GM18502 (cell line): ENCODE measurements around the gene CD96.
A peak's percentile ranks its signal among the peaks of the same experiment; 100 is the strongest.
"Not testable (repeated sequence)": the region's sequence is repeated elsewhere in the genome, so short reads cannot be mapped to it uniquely, and the experiment has no call there.

Experiments used
- ATAC-seq: cut with Tn5 transposase; IDR thresholded peaks from one replicate; pipeline ENCODE4 v1.9.1; 2021; ENCODE audit warnings: mild to moderate bottlenecking; ENCODE audit not compliant: unreplicated experiment, poor library complexity

CD96 gene

DNA sequence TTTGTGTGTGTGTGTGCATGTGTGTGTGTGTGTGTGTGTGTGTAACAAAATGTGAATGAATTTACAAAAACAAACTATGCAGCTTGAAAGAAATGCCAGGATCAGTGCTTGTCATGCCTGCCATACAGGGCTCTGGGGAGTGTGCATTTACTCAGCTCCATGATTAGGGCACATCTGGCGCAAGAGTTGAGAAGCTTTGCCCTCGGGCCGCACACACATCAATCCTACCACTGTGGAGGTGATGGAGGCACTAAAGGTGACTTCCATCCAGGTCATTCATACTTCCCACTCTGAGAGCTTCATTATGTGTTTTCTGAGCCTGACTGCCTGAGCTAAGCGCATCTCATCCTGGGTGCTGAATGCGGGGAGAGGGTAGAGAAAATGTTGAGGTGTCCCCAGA is 125.2 kb downstream of the CD96 start:
- ATAC-seq, result no peak

DNA sequence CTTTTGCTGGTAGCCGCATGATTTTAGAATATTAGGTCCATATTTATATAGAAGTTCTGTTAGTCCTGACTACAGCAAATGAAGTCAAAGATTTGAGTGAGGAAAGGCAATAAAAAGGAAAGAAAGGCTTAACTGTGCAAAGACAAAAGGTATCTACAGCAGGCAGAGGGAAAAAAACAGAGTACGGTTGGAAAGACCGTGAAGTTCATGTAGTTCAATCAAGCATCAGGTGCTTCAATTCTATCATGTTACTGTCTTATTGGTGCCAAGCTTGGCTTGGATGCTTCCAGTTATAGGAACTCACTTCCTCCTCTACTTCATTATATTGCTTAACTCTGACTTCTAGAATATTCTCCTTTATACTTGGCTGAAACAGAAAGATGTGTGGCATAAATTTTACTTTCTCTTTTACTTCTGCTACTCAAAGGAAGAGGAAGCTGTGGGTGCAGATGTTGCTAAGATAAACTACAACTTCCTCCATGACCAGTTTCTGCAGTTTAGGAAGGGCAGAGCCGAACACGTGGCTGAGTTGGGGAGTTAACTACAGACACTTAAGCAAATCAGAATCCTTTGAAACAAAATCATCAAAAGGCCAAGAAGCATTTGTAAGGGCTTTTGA is 125.7 kb downstream of the CD96 start:
- peak; percentile 98 for ATAC-seq

DNA sequence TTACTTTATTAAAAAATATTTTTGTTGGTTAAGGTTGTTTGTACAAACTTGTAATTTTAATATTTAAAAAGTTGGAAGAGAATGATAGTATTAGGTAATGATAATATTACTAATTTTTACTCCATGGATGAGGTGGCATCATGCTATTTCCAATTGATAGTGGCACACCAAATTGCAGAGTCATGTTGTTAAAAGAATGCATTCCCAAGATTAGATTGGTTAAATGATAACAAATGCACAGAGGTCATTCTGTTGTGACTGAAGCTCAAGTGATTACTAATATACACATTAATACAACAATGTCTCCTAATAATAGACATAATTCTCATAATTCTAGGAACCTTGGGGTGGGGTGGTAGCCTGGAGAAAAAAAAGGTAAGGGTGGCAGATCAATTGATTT is 126.3 kb downstream of the CD96 start:
- ATAC-seq, result no peak

DNA sequence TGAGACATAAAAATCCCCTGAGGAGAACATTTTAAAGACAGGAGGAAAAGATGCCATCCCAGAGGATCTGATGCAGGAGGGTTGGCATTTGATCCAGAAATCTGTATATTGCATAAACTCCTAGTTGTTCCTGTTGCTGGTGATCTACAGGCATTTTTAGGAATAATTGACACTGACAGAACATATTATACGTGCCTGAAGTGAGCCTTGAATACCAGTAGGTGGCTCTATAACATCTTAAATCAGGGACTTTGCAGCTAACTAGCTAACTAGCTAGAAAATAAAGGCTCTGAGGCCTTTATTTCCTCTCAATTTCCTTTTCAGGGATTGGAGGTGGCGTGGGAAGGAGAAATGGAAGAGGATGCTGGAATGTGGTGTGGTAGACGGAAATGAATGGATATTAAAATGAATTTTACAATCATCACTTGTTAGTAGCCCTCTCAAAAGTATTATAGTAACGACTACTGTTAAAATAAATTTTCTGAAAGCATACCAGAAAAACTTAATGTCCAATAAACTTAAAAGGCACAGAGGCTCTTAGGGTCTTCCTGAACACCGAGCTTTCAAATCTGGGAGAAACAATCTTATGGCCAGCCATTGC is 127.0 kb downstream of the CD96 start:
- ATAC-seq, result peak; percentile 53

DNA sequence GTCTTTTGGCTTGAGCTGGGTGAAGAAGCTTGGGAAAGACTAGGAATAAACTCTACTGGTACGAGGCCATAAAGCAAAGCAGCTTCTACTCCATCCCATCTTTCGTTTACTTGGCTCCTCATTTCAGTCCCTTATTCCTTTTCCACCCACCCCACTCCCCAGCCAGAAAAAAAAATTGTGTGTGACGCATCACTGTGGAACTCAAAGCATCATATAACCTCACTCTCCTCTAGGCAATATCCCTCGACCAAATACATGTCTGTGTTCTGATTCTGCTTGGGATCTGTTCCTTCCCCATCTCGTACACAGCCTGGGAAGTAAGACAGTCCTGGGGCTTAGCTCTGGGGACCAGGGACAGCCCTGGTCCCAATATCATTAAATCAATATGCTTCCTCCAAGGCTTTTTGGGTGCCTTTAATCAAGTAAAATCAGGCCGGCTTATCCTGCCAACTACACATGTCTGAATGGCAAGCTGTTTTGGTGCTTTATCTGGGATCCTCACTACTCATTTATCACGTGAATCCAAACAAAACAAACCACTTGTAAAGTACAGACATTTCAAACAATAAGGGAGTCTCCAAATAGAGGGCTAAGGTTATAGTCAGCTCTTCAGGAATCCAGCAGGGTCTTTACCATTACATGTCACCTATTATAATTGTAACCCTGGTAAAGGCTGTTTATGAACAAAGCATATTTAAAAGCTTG is 128.1 kb downstream of the CD96 start:
- no peak for ATAC-seq

DNA sequence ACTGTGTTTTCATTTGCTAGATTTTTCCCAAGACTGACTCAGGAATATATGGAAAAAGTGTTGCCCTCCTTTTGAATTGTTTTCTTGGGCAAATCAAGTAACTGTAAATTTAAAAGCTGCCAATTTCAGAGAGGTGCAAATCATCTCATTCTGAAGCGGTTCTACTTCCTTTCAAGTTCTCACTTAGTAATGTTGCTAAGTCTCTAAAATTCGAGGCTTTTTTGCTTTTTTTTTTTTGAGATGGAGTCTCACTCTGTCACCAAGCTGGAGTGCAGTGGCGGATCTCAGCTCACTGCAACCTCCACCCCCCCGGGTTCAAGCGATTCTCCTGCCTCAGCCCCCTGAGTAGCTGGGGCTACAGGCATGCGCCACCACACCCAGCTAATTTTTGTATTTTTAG is 130.5 kb downstream of the CD96 start:
- ATAC-seq, result not testable (repeated sequence)

DNA sequence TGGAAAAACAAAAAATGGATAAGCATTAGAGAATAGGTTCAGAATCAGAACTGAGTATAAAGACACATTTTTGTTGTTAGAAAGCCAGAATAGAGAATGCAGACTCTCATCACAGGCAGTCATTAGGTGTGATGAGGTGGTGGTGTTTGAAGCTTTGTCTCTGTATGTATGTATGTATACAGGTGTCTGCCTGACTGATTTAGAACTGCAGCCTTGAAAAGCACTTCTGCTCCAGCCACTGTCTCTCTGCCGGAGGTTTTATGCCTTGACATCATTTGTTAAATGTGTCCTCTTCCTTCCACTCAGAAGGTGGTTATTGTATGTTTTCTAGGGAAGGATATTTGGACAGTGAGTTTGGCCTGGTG is 133.8 kb downstream of the CD96 start:
- no peak for ATAC-seq

DNA sequence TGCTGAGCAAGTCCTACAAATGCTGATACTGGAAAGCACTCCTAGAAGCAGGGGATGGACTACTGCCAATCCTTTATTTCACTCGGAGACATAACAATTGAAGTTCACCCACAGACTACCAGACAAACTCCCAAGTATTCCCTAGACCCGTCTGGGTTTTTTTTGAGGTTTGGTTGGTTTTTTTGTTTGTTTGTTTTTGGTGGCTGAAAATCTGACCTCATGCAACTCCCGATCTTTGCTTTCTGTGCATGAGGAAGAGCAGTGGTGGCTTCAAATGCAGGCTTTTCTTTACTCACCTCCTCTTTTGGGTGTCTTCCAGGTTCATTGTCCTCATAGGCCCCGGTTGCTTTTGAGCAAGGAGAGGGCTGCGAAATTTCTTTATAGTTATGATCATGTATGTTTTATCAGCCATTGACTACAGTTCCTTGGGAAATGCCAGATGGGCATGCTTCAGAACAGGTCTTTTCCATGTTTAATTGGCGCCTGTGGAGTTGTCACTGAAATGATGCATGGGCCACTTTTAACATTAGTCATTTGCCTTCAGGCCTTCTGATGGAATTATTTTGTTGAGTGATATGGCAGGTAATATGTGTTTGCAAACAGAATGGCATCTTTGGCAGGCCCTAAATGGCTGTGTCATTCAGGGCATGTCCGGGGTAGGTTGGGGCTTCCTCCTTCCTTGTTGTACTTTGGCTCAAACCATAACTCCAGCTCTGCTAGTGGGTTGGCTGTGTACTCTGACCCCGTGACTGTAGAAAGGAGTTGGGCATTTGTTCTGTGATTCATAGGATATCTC is 134.4 kb downstream of the CD96 start:
- no peak for ATAC-seq

DNA sequence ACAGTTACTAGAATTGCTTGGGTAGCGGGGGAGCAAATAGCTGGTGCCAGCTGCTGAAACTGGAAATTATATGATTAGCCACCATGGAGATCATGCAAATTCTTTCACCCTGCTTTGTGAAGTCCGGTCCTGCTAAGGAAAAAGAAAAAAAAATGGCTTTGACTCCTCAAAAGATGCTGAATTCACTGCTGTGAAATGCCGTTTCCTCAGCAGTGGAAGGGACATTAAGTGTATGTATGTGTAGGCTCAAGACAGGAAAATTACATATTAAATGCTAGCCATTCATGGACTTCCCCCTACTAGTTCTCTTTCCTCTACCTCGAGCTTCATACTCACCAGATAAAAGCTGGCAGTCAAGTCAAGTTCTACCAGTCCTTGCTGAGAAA is 135.0 kb downstream of the CD96 start:
- ATAC-seq, result no peak

DNA sequence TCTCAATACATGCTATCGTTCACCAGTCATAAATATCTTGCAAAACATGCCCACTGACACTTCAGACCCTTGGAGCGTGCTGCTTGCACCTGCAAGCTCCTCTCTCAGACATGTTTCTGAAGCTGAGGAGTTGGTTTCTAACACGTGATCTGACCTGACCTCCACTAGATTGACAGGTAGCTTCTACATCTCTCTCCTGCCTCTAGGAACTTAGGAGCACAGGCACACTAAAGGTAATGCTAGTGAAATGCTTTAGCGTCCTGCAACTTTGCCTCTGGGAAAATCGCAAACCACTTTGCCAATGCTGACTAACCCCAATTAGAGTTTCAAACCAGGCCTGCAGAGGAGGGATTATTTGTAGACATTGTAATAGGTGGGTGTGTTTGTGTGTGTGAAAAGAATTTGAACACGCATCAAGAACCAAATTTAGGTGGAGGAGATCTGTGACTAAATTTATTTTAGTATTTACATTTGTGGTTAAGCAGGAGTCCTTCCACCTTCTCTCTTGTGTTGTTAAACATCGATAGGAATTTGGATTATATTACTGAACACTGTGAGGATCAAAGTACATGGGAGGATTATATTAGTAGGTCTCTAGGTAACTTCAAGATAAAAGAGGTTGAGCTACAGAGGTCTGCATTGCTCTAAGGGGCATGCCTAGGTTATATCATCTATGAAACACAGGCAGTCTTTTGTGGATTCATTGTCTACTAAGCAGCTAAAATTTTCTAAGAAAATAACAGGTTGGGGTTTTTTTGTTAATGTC is 139.8 kb downstream of the CD96 start:
- no peak for ATAC-seq

DNA sequence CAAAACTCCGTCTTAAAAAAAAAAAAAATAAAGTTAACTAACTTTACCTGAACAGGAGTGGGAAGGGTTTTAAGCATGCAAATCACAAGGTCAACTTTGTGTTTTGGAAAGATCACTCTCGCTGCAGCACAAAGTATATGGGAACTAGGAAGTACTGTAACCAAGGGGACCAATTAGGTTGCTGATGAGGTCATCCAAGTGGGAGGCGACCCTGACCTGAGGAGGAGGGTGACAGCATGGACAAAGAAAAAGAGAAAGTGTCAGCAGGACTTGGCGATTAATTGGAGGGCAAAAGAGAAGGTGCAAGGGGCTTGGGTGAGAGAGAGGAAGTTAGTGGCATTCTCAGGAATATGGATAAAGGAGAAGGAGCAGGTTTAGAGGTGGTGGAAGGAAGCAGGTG is 142.6 kb downstream of the CD96 start:
- ATAC-seq, result no peak

DNA sequence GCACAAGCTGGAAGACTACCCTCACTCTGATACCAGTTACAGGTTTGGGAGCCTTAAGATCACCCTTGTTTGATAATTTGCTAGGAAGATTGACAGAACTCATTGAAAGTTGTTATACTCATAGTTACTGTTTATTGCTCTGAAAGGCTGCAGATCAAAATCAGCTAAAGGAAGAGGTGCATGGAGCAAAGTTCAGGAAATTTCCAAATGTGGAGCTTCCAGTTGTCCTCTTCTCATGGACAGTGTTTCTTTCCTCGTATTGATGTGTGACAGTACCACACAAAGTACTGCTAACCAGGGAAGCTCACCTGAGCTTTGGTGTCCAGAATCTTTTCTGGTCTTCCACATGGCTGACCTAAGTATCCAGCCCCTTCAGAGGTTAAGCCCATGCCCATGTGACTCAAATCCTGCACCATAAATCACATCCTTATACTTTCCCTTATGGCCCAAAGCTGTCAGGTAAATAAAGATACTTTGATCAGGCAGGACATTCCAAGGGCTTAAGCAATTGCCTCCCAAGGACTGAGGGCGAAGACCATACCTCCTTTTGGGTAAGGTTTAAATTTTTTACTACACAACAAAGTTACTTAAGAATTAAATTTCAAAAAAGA is 146.3 kb downstream of the CD96 start:
- ATAC-seq, result no peak

DNA sequence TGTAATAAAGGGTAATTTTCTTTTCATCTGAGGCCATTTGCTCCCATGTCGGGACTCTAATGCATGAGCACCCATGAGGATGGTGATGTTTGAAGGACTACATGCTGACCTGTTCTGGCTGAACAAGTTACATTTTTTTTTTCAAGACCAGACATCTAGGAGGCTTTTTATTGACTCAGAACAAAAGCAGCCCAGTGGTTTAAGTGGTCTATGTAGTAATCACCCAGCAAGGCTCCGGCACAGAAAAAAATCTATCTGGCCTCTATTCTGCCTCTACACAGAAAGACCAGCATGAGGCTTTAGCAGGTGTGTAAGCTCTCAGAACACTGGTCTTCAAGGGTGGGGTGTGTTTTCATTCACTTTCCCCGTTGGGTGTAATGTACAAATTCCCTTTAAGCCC is 148.2 kb downstream of the CD96 start:
- peak; percentile 84 for ATAC-seq

DNA sequence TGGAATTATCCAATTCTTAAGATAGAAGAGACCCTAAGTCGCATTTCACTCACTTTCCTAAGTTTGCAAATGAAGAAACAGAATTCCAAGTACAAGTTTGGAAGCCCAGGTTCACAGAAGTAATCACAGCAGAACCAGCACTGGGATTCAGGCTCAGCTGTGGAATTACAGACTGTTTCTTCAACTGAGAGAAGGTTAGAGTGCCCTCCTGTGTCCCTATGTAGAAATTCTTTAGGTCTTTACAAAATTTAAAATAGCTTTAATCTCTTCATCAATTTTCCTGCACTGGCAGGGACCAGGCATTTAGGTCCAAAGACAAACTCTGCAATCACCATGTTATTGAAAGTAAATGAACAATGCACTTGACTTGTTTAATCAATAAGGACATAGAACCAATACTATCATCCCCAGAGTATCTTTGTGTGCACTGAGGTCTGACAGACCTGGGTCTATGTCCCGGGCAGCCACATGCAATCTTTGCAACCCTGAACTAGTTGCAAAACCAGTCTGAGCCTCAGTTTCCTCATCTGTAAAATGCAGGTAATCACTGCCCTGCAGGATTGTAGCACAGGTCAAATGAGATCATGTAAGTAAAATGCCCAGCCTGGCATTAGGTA is 149.4 kb downstream of the CD96 start:
- no peak for ATAC-seq

DNA sequence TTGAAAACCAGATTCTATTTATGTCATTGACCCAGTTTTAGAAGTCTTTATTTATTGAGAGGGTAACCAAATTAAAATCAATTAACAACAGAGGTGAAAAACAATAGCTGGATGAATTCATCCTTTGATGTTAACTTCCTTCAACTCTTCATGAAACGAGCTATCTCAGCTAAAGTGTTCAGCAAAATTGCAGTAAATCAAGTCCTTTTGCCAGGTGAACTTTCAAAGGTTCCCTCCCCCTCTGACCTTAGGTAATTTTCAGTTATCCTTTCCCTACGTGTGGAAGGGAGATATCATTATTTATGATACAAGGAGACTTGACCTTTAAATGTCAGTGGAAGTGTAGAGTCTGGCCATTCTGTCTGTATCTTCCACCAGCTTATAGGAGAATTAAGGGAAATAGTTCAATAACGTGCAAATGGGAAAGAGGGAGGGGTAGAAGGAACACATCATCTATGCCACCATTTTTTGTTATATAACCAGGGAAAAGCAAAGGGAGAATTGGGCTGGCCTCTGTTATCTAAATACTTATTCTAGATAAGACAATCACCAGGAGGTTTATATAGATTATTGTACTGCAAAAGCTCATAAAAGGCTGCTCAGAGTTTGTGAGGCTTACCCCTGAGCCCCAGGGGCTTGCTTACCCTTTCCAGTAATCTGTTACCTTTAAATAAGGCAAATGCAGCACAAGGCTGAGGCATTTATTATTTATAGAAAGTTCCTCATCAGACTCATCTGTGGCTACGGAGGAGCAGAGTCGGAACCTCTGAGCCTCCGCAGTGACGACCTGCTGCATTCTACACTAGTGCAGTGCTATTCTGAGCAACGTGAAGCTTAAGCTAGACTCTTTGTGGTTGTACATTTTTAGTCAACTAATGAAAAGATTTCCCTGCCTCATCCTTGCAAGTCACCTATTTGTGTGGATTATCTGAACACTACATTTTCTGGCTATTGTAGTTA is 150.9 kb downstream of the CD96 start:
- ATAC-seq, result peak; percentile 78

DNA sequence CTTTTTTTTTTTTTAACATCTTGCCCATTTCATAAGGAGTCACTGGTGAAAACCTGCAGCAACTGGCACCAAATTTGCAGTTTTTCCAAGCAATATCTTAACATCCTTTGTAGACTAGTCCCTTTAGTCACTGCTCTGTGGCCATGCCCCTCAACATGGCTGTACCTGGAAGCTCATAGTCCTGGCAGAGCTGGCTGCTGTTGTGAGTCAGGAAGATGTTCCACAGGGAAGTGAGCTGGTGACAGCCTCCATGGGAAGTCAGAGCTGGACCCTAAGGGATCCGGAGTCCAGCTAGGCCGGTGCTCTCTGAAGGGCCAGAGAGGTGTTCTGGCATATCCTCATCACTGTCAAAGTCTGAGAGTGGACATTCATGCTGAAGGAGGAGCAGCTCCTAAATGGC is 152.5 kb downstream of the CD96 start:
- no peak for ATAC-seq

DNA sequence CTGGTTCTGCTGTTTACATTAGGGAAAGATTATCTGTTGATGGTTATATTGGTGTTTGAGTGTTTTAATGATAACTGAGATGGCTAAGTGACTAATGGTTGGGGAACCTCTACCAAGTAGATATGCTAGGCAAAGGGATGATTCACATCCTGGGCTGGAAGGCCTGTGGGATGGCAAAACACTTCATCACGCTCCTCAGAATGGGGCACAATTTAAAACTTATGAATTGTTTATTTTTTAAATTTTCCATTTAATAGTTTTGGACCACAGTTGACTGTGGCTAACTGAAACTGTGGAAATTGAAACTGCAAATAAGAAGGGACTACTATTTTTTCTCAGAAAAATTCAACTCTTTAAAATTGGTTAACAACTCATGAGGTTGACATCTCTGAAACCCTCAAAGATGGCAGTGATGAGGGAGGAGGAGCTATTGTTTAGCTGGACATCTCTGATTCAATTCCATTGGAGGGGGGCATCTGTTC is 153.7 kb downstream of the CD96 start:
- no peak for ATAC-seq

DNA sequence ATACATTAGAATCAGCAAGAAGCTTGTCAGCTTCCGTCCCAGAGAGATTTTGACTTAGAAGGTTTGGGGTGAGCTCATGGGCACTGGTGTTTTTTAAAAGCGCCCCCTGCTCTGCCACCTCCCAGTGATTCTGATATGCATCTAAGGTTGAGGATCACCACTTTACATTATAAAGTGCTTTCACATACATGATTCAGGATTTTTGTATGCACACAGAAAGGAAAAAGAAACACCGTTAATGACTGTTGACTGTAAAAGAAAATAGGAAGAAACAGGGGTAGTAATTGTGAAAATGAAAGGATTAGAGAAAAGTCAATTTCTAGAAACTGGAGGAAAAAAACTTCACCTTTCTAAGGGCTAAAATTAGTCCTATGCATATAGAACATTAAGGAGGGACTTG is 158.1 kb downstream of the CD96 start:
- no peak for ATAC-seq
